Esophagus squamous epithelium (tissue), 5 donors: ENCODE results near the gene C10orf53. TPM values are rescaled to one million over a fixed set of nuclear protein-coding genes. Genes with fewer than 3 reads are reported as not detected.

ENCODE experiments used
- DNase-seq: peaks from one replicate; lab custom pipeline; 2025; lab: John Stamatoyannopoulos, UW
- H3K27ac ChIP-seq, 4 donors: fragments of 200-600 bp; sonication (generic); one replicate each; pipeline ENCODE4 v1.5.1; 2016 to 2019; ENCODE audit warnings: mild to moderate bottlenecking in 1 of 4
- H3K27me3 ChIP-seq, 4 donors: fragments of 200-600 bp; sonication (generic); 1 replicate in 3 of 4; 2 replicates in 1 of 4; pipeline versions ENCODE4 v1.5.1 to v1.6.0; 2017 to 2021; ENCODE audit warnings: antibody characterized with exemption in 1 of 4
- H3K36me3 ChIP-seq, 3 donors: fragments of 200-600 bp; sonication (generic); one replicate each; pipeline ENCODE4 v1.5.1; 2016 to 2019
- H3K4me1 ChIP-seq, 3 donors: fragments of 200-600 bp; sonication (generic); one replicate each; pipeline ENCODE4 v1.5.1; 2017 to 2019
- H3K4me3 ChIP-seq, 4 donors: fragments of 200-600 bp; sonication (generic); 1 replicate in 3 of 4; 2 replicates in 1 of 4; pipeline ENCODE4 v1.5.1; 2016 to 2019; ENCODE audit warnings: mild to moderate bottlenecking in 2 of 4, moderate library complexity in 1 of 4
- H3K9me3 ChIP-seq, 3 donors: fragments of 200-600 bp; sonication (generic); one replicate each; pipeline ENCODE4 v1.5.1; 2016 to 2019
- CTCF ChIP-seq, 6 experiments: fragments of 450-650 bp in 4 of 6; fragments of 200-600 bp in 2 of 6; sonication (generic) in 2 of 6; IDR thresholded peaks; one replicate each; pipeline ENCODE4 v1.5.1; 2016 to 2019; ENCODE audit warnings: antibody characterized with exemption in 6 of 6, mild to moderate bottlenecking in 4 of 6, moderate library complexity in 4 of 6
- POLR2A ChIP-seq, 4 donors: fragments of 450-650 bp; IDR thresholded peaks; one replicate each; pipeline ENCODE4 v1.6.1; 2017; ENCODE audit warnings: antibody characterized with exemption in 4 of 4, mild to moderate bottlenecking in 4 of 4, moderate library complexity in 3 of 4
- WGBS, 2 donors: methylation state at CpG; one replicate each; pipeline ENCODE4 v1.1.5; 2018; 5-methylcytosine and 5-hydroxymethylcytosine counted together
- intact Hi-C: fragments of 100-400 bp; cut with DNase I; formaldehyde crosslinking; loops from one replicate; pipeline ENCODE4 v1.15.0; 2022
- total RNA-seq, 4 donors: library from RNA; depleted of rRNA; stranded (reverse); fragments of >200 nt; gene quantifications; one replicate each; pipeline ENCODE4 v1.1.0, GENCODE V29; 2016
- donor health status: DM: yes; HTN: yes; CAD: no.

The C10orf53 gene
- total RNA-seq, 4 donors from 2014 or later, result not detected

GRCh38 chr10:49664006-49664841 is 15.2 kb upstream of the C10orf53 start:
- intact Hi-C loops, result no loop called here
- no peaks in the 10 kb centered on the region for H3K36me3 ChIP-seq

GRCh38 chr10:49664842-49665355 is 14.6 kb upstream of the C10orf53 start:
- intact Hi-C loops, result no loop called here
- Histone ChIP-seq H3K27ac (no peak overlapping the region), H3K4me3 (no peak overlapping the region), H3K27me3 (peaks cover 0 to 14% (median 0%) of the 10 kb centered on the region in 4 donors), H3K36me3 (no peaks in the 10 kb centered on the region), H3K9me3 (peaks cover 0 to 4% (median 0%) of the 10 kb centered on the region in 3 donors), H3K4me1 (no peaks in the 10 kb centered on the region)
- WGBS, 2 donors, result 73 to 83% methylated on average over 3 of the region's 4 CpGs
- DNase-seq, result no peak
- TF ChIP-seq CTCF (IDR thresholded peaks at IDR 0.05) (no peak), POLR2A (IDR thresholded peaks at IDR 0.05) (no peak)

More at GRCh38 chr10:49664006-49664841, 15.2 kb upstream of the C10orf53 start:
- no peak for DNase-seq
- TF ChIP-seq POLR2A (IDR thresholded peaks at IDR 0.05) (no peak), CTCF (IDR thresholded peaks at IDR 0.05) (no peak)
- Histone ChIP-seq H3K27ac (no peak overlapping the region), H3K27me3 (peaks cover 0 to 14% (median 0%) of the 10 kb centered on the region in 4 donors), H3K4me1 (no peaks in the 10 kb centered on the region), H3K4me3 (no peak overlapping the region), H3K9me3 (peaks cover 0 to 11% (median 0%) of the 10 kb centered on the region in 3 donors)
- 77% methylated on average over 5 to 7 of the region's 7 CpGs for WGBS, 2 donors

GRCh38 chr10:49666054-49666615 is 13.3 kb upstream of the C10orf53 start:
- TF ChIP-seq POLR2A (IDR thresholded peaks at IDR 0.05), result no peak
- TF ChIP-seq CTCF (IDR thresholded peaks at IDR 0.05), result no peak
- intact Hi-C loops, result no loop called here

GRCh38 chr10:49666685-49667084 is 12.8 kb upstream of the C10orf53 start:
- Histone ChIP-seq H3K27me3 (peaks cover 0 to 14% (median 0%) of the 10 kb centered on the region in 4 donors), H3K4me3 (no peak overlapping the region), H3K9me3 (no peaks in the 10 kb centered on the region), H3K4me1 (no peaks in the 10 kb centered on the region), H3K36me3 (no peaks in the 10 kb centered on the region), H3K27ac (no peak overlapping the region)
- WGBS, 2 donors, result 80 to 83% methylated on average over 1 to 2 of the region's 5 CpGs
- intact Hi-C loops, result no loop called here
- DNase-seq, result no peak
- TF ChIP-seq POLR2A (IDR thresholded peaks at IDR 0.05) (no peak), CTCF (IDR thresholded peaks at IDR 0.05) (no peak)

More at GRCh38 chr10:49666054-49666615, 13.3 kb upstream of the C10orf53 start:
- peaks cover 0 to 14% (median 0%) of the 10 kb centered on the region in 4 donors for H3K27me3 ChIP-seq
- no peak overlapping the region for H3K27ac ChIP-seq
- no peak overlapping the region for H3K4me3 ChIP-seq
- no peaks in the 10 kb centered on the region for H3K36me3 ChIP-seq
- no peaks in the 10 kb centered on the region for H3K4me1 ChIP-seq
- 8 to 25% methylated on average over 1 to 2 of the region's 2 CpGs for WGBS, 2 donors
- no peak for DNase-seq
- no peaks in the 10 kb centered on the region for H3K9me3 ChIP-seq

GRCh38 chr10:49667991-49668390 is 11.5 kb upstream of the C10orf53 start:
- no peak overlapping the region for H3K27ac ChIP-seq
- whole genome bisulfite sequencing, 2 donors, result 54 to 60% methylated on average over 2 of the region's 2 CpGs
- H3K4me1 ChIP-seq, result no peaks in the 10 kb centered on the region
- no peak for DNase-seq
- H3K4me3 ChIP-seq, result no peak overlapping the region
- intact Hi-C loops, result no loop called here
- H3K9me3 ChIP-seq, result no peaks in the 10 kb centered on the region
- peaks cover 0 to 14% (median 0%) of the 10 kb centered on the region in 4 donors for H3K27me3 ChIP-seq
- TF ChIP-seq CTCF (IDR thresholded peaks at IDR 0.05), result no peak
- no peak for TF ChIP-seq POLR2A (IDR thresholded peaks at IDR 0.05)
- H3K36me3 ChIP-seq, result no peaks in the 10 kb centered on the region
